NCI-H2029 (cell line): Measurements from ENCODE around the gene JAZF1.

Source experiments
- DNase-seq: peaks from one replicate; lab custom pipeline; 2025; lab: John Stamatoyannopoulos, UW

The JAZF1 gene

DNA sequence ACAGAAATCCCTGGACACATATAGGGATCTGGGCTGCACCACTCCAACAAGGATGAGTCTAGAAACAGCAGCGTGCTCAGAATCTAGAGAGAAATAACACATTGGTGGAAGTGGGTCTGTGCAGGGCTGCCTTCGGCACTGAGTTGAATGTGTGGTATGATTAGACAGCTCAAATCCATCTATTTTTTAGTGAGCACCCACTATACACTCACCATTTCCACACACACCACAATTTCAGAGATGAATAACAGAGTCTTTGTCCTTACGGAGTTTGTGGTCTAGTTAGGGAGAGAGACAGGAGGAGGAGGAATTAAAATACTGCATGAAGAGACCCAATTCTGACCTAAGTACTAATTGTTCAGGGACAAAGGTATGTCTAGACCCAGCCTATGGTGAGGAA lies 44.2 kb downstream of the JAZF1 start:
- no peak for DNase-seq

- DNase-seq: no peak
Measured at GRCh38 chr7:28135760-28136159, 44.8 kb downstream of the JAZF1 start.

GRCh38 chr7:28135315-28135714 lies 45.3 kb downstream of the JAZF1 start:
- no peak for DNase-seq

DNA sequence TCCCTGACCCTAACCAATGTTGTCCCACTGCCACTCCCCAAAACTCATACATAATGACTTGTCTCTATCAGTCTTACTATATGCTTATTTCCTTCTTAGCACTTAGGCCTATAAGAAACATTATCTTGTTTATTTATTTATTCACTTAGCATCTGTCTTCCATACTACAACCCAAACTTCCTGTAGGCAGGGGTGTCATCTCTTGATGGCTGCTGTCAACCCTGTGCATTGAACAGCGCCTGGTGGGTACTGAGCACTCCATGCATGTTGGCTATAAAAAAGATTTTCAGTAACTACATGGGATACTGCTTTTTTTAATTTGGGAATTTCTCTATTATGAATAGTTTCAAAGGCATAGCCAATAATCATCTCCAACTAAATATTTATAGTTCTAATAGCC lies 46.7 kb downstream of the JAZF1 start:
- DNase-seq: no peak

DNA sequence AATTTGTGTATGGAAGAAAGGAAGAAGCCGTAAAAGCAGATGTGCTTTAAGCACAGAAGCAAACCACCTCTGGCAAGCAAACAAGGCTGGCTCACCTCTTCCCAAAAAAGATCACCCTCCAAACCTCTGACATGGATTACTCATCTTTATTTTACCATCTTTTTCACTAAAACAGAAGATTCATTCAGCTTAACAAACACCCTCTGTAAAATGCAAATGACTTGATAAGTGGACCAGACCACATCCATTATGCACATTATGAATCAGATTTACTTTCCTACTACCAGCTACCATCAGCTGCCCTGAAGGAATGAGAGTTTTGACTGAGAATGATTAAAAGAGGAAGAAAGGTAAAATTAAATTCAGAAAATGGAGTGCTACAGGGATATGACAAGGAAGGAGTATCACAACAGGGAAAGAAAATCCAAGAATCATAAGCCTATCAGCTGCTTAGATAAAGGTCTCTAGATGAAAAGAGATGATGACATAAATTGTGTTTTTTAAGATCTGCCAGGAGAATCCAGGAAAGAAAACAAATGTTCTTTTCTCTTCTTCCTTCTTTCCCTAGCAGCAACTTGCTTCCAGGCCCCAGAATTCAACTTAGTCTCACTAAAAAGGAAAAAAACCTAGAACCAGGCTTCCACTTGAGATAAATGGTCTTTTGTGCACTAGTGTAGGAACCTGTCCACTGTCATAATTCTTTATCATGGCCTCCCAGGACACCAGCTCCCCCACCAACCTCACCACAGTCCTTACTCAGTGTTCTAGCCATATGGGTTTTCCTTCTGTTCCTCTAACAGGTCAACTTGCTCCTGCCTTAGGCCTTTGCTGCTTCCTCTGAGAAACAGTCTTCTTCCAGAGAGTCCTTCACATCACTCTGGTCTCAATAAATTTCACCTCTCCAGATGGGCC lies 47.4 kb downstream of the JAZF1 start:
- no peak for DNase-seq

GRCh38 chr7:28130277-28130676 lies 50.3 kb downstream of the JAZF1 start:
- no peak for DNase-seq

DNA sequence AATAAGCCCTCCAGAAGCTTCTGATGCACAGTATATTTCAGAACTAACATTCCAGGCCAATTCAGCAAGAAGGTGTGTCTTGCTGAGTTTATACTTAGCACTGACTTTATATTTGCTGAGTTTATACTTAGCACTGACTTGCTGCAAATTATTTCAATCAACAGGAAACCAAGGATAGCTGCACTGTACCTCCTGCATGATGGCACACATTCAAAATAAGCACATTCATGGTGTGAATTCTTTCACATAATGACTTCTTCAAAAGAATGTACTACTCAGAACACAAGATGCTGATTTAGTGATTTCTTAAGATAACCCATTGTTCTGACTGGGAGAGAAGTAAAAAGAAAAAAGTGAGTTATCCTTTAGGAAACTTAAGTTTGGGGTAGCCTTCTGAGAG lies 52.0 kb downstream of the JAZF1 start:
- no peak for DNase-seq

GRCh38 chr7:28126410-28127041 lies 54.1 kb downstream of the JAZF1 start:
- DNase-seq: no peak

DNA sequence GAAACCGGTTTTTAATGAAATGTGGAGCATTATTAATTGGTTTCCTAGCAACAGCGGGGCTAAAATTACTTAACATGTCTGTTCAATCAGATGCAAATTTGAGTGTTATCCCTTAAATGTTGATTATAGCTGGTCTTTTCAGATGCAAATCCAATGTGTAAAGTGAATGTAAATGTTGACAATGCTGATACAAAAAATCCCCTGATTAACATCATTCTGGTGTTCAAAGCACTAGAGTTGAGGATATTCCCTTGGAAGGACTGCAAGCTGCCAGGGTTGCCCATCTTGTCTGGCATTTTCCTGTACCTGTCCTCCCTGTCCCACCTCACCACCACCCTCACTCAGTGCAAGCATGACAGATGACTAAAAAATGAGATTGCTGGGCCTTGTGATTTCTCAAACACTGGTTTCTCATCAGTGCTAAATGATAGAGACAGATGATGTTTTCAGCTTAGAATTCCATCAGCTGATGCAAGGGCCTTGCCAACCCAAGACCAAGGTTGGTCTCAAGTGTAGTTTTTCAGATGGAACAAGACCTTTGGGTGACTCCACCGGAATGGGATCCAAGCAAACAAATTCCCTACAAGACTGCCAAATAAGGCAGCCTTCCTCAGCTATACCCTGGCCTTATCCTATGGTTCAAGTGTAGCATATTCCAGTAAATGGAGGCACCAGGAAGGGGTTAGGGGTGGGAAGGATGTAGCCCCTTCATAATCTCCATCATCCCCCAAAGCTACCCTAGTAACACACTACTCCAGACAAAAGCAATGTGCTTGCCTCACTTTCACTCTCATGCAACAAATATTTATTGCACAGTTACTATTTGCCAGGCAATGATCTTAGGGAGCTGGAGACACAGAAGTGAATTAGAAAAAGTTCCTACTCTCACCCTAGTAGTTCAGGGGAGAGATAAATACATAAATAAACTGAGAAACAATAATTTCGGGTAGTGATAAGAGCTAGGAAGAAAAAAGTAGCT lies 54.9 kb downstream of the JAZF1 start:
- DNase-seq: no peak

GRCh38 chr7:28124413-28124812 lies 56.2 kb downstream of the JAZF1 start:
- DNase-seq: no peak

- DNase-seq: no peak
Measured at GRCh38 chr7:28123752-28124151, 56.8 kb downstream of the JAZF1 start.

DNA sequence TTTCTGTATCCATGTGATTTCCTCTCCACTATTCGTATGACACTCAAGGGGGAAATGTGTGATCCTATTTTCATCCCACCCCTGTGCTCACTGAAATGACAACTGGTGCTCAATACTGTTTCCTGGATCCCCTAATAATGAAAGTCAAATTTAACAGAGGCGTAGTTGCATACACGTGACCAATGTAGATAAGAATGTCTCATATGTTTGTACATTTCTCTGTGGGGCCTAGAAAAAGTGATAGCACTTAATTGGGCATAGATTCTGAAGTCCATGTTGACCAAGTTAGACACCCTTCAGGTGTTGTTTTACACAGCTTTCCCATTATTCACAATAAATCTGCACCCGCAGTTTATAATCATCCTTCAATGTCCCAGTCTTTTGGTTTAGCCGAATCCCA lies 59.1 kb downstream of the JAZF1 start:
- DNase-seq: no peak

- DNase-seq: no peak
Measured at GRCh38 chr7:28116041-28116440, 64.6 kb downstream of the JAZF1 start.

DNA sequence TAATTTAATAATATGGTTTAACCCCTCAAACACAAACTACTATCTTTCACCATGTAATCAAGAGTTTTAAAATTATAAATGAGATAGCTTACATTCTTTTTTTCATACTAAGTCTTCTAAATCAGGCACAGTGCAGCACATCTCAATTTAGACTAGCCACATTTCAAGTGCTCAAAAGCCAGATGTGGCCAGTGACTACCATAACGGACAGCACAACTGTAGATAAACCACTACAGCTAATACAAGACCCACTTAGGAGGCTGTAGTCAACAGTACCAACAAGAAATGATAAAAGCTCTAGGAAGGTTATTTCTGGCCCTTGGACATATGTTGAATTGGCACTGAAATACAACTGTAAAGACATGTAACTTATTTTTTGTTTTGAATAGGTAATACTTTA lies 65.3 kb downstream of the JAZF1 start:
- DNase-seq: no peak

GRCh38 chr7:28114056-28114455 lies 66.5 kb downstream of the JAZF1 start:
- no peak for DNase-seq

- no peak for DNase-seq
Measured at GRCh38 chr7:28112883-28113540, 67.6 kb downstream of the JAZF1 start.

DNA sequence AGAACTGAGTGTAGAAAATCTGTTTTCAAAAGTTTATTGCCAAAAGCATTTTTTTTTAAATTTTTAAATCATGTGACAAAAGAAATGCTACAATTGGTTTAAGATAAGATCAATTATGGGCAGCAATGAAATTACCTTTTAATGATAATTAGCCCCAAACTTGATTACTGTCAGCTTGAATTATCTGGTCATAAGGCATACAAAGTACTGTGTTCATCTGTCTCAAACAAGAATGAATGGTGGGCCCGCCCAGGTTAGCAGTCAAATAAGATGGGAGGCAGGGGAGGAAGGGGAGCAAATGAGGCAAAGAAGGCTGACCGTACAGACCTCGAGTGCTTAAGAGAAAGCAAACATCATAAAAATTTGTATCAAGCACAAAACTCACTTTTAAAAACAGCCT lies 68.1 kb downstream of the JAZF1 start:
- no peak for DNase-seq

- no peak for DNase-seq
Measured at GRCh38 chr7:28112012-28112411, 68.6 kb downstream of the JAZF1 start.

- DNase-seq: no peak
Measured at GRCh38 chr7:28110427-28111012, 70.1 kb downstream of the JAZF1 start.

- DNase-seq: no peak
Measured at GRCh38 chr7:28108747-28109146, 71.8 kb downstream of the JAZF1 start.

GRCh38 chr7:28107960-28108359 lies 72.6 kb downstream of the JAZF1 start:
- DNase-seq: no peak
